OCI-LY1 (cell line): Measurements from ENCODE around the gene GPR17.

ENCODE experiments used
- H2AFZ ChIP-seq: fragments of 200-600 bp; sonication (generic), shearing (Covaris generic); 2 replicates; pipeline ENCODE4 v1.6.0; 2014; ENCODE audit warnings: antibody characterized with exemption, mild to moderate bottlenecking, low read length
- H3F3A ChIP-seq: fragments of 200-600 bp; sonication (generic), shearing (Covaris generic); 2 replicates; pipeline ENCODE4 v1.6.0; 2014; ENCODE audit warnings: mild to moderate bottlenecking, antibody characterized with exemption, low read length, moderate library complexity; ENCODE audit not compliant: insufficient read depth
- H3K27ac ChIP-seq: fragments of 200-600 bp; sonication (generic); 2 replicates; pipeline ENCODE4 v1.5.1; 2014; ENCODE audit warnings: low read length, mixed run types, mild to moderate bottlenecking, low read depth; ENCODE audit not compliant: poor library complexity, severe bottlenecking
- H3K27me3 ChIP-seq: fragments of 200-600 bp; sonication (generic); 2 replicates; pipeline ENCODE4 v1.6.0; 2014; ENCODE audit warnings: antibody characterized with exemption, mild to moderate bottlenecking, low read length, moderate library complexity; ENCODE audit not compliant: insufficient read depth
- H3K36me3 ChIP-seq: fragments of 200-600 bp; sonication (generic); 2 replicates; pipeline ENCODE4 v1.6.1; 2014; ENCODE audit warnings: mild to moderate bottlenecking, antibody characterized with exemption, low read length, moderate library complexity, mixed read lengths; ENCODE audit not compliant: insufficient read depth
- H3K4me1 ChIP-seq: fragments of 200-600 bp; sonication (generic); 2 replicates; pipeline ENCODE4 v1.5.1; 2014; ENCODE audit warnings: mild to moderate bottlenecking, low read length, moderate library complexity; ENCODE audit not compliant: insufficient read depth, severe bottlenecking
- H3K4me2 ChIP-seq: fragments of 200-600 bp; sonication (generic), shearing (Covaris generic); 2 replicates; pipeline ENCODE4 v1.6.1; 2014; ENCODE audit warnings: low read length
- H3K4me3 ChIP-seq: fragments of 200-600 bp; sonication (generic); 2 replicates; pipeline ENCODE4 v1.5.1; 2014; ENCODE audit warnings: low read length, low read depth, mild to moderate bottlenecking, mixed read lengths; ENCODE audit not compliant: poor library complexity, severe bottlenecking
- H3K79me2 ChIP-seq: fragments of 200-600 bp; shearing (Covaris generic); 2 replicates; pipeline ENCODE4 v1.6.1; 2016; ENCODE audit warnings: mixed run types, low read length, mixed read lengths; ENCODE audit not compliant: insufficient read depth
- H3K9ac ChIP-seq: fragments of 200-600 bp; sonication (generic), shearing (Covaris generic); 2 replicates; pipeline ENCODE4 v1.6.1; 2014; ENCODE audit warnings: mild to moderate bottlenecking, low read length, mixed read lengths
- H3K9me2 ChIP-seq: fragments of 200-600 bp; sonication (generic), shearing (Covaris generic); 2 replicates; pipeline ENCODE4 v1.6.1; 2014; ENCODE audit warnings: low read depth, mild to moderate bottlenecking, low read length, mixed read lengths
- H3K9me3 ChIP-seq: fragments of 200-600 bp; shearing (Covaris generic); 2 replicates; pipeline ENCODE4 v1.6.1; 2014; ENCODE audit warnings: low read length, mixed read lengths
- H4K20me1 ChIP-seq: fragments of 200-600 bp; sonication (generic), shearing (Covaris generic); 2 replicates; pipeline ENCODE4 v1.6.0; 2016; ENCODE audit warnings: mild to moderate bottlenecking, low read length; ENCODE audit not compliant: insufficient read depth
- CTCF ChIP-seq: fragments of 200-600 bp; sonication (generic), shearing (Covaris generic); IDR thresholded peaks from 2 replicates; pipeline ENCODE4 v1.5.1; 2017; ENCODE audit warnings: mild to moderate bottlenecking, antibody characterized with exemption, low read length, moderate library complexity, mixed read lengths
- EZH2 ChIP-seq: fragments of 200-600 bp; sonication (generic), shearing (Covaris generic); IDR thresholded peaks from 2 replicates; pipeline ENCODE4 v1.8.0; 2017; ENCODE audit warnings: borderline replicate concordance, mixed run types, mild to moderate bottlenecking, antibody characterized with exemption, low read length, moderate library complexity, mixed read lengths

The GPR17 gene

GRCh38 chr2:127604986-127605385 lies 41.0 kb upstream of the GPR17 start:
- Histone ChIP-seq H3K4me2 (no peak overlapping the region), H3K9me3 (peaks cover 5% of the 10 kb centered on the region; the same call in 1 of the 2 replicates), H3K79me2 (no peaks in the 10 kb centered on the region), H3F3A (no peaks in the 10 kb centered on the region), H3K27me3 (peaks cover 16% of the 10 kb centered on the region; the same call in 1 of the 2 replicates), H4K20me1 (no peaks in the 10 kb centered on the region), H3K9me2 (no peaks in the 10 kb centered on the region), H3K27ac (no peak overlapping the region), H2AFZ (no peak overlapping the region), H3K9ac (no peak overlapping the region), H3K36me3 (no peaks in the 10 kb centered on the region), H3K4me1 (no peaks in the 10 kb centered on the region), H3K4me3 (no peak overlapping the region)
- TF ChIP-seq CTCF, result no peak

- no peak for TF ChIP-seq CTCF
- no peak for TF ChIP-seq EZH2
- Histone ChIP-seq H3K36me3 (no peaks in the 10 kb centered on the region), H3K9me3 (peaks cover 5% of the 10 kb centered on the region; the same call in 1 of the 2 replicates), H3K4me3 (no peak overlapping the region), H2AFZ (no peak overlapping the region), H3K4me1 (no peaks in the 10 kb centered on the region), H3K9me2 (no peaks in the 10 kb centered on the region), H3K27me3 (peaks cover 18% of the 10 kb centered on the region; the same call in 1 of the 2 replicates), H3K79me2 (no peaks in the 10 kb centered on the region), H4K20me1 (no peaks in the 10 kb centered on the region), H3K27ac (no peak overlapping the region), H3K9ac (no peak overlapping the region), H3F3A (no peaks in the 10 kb centered on the region), H3K4me2 (no peak overlapping the region)
Measured at GRCh38 chr2:127605691-127606263, 40.2 kb upstream of the GPR17 start.

- no peaks in the 10 kb centered on the region for H3K9me2 ChIP-seq
- H3K4me2 ChIP-seq, result no peak overlapping the region
- H3K9me3 ChIP-seq, result peaks cover under 1% of the 10 kb centered on the region; the same call in 1 of the 2 replicates
- no peaks in the 10 kb centered on the region for H4K20me1 ChIP-seq
- H3K4me3 ChIP-seq, result no peak overlapping the region
- H3K9ac ChIP-seq, result no peak overlapping the region
- TF ChIP-seq CTCF, result no peak
- TF ChIP-seq EZH2, result no peak
- H3K27me3 ChIP-seq, result peaks cover 21% of the 10 kb centered on the region; the same call in 1 of the 2 replicates
- H3F3A ChIP-seq, result no peaks in the 10 kb centered on the region
- no peaks in the 10 kb centered on the region for H3K4me1 ChIP-seq
- H3K79me2 ChIP-seq, result no peaks in the 10 kb centered on the region
- no peak overlapping the region for H3K27ac ChIP-seq
- no peaks in the 10 kb centered on the region for H3K36me3 ChIP-seq
- H2AFZ ChIP-seq, result no peak overlapping the region
Measured at GRCh38 chr2:127606625-127607398, 39.1 kb upstream of the GPR17 start.
